ENCODE data around the gene SFT2D2.

Gene SFT2D2

DNA sequence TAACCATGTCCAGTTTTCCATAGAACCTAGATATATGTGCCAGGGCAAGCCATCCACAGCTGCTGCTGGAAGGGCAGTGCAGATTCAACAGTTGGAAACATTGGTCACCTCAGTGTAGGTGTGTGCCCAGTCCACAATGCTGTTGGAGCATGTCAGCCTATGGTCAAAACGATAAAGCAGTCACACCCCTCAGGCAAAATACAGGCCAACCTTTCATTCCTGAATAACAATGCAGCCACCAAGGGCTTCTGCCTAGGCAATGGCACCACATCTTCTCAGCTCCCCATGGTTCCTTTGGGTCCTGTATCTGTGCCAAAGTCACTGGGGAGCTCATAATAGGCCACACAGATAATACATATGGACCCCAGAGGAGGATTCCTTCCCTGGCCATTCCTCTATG, 39.8 kb downstream of the SFT2D2 start:
- Histone ChIP-seq H3K4me3 (ENCODE audit: low read depth in 1 of 2, low read length in 2 of 2) (no peak overlapping the region), H3K27ac (ENCODE audit: low read length) (no peak overlapping the region), H3K9me3 (ENCODE audit: control insufficient read depth in 1 of 2, low read length in 2 of 2) (no peaks in the 10 kb centered on the region), H3K4me1 (ENCODE audit: control insufficient read depth in 1 of 2, insufficient read depth in 2 of 2, low read length in 2 of 2) (peaks cover 0 to 8% of the 10 kb centered on the region in 2 donors), H3K27me3 (ENCODE audit: low read depth, low read length) (no peaks in the 10 kb centered on the region), H3K36me3 (ENCODE audit: control insufficient read depth in 1 of 2, insufficient read depth in 2 of 2, low read length in 2 of 2) (no peaks in the 10 kb centered on the region)

- Histone ChIP-seq H3K27ac (ENCODE audit: low read length) (no peak overlapping the region), H3K9me3 (ENCODE audit: control insufficient read depth in 1 of 2, low read length in 2 of 2) (no peaks in the 10 kb centered on the region), H3K36me3 (ENCODE audit: control insufficient read depth in 1 of 2, insufficient read depth in 2 of 2, low read length in 2 of 2) (no peaks in the 10 kb centered on the region), H3K4me3 (ENCODE audit: low read depth in 1 of 2, low read length in 2 of 2) (no peak overlapping the region), H3K27me3 (ENCODE audit: low read depth, low read length) (no peaks in the 10 kb centered on the region), H3K4me1 (ENCODE audit: control insufficient read depth in 1 of 2, insufficient read depth in 2 of 2, low read length in 2 of 2) (no peaks in the 10 kb centered on the region)
These were observed 40.9 kb downstream of the SFT2D2 start for GRCh38 chr1:168266644-168267186.

GRCh38 chr1:168271636-168272035, 45.8 kb downstream of the SFT2D2 start:
- Histone ChIP-seq H3K4me3 (ENCODE audit: low read depth in 1 of 2, low read length in 2 of 2) (no peak overlapping the region), H3K4me1 (ENCODE audit: control insufficient read depth in 1 of 2, insufficient read depth in 2 of 2, low read length in 2 of 2) (no peaks in the 10 kb centered on the region), H3K36me3 (ENCODE audit: control insufficient read depth in 1 of 2, insufficient read depth in 2 of 2, low read length in 2 of 2) (no peaks in the 10 kb centered on the region), H3K27me3 (ENCODE audit: low read depth, low read length) (no peaks in the 10 kb centered on the region), H3K27ac (ENCODE audit: low read length) (no peak overlapping the region), H3K9me3 (ENCODE audit: control insufficient read depth in 1 of 2, low read length in 2 of 2) (peaks cover 0 to under 1% of the 10 kb centered on the region in 2 donors)

DNA sequence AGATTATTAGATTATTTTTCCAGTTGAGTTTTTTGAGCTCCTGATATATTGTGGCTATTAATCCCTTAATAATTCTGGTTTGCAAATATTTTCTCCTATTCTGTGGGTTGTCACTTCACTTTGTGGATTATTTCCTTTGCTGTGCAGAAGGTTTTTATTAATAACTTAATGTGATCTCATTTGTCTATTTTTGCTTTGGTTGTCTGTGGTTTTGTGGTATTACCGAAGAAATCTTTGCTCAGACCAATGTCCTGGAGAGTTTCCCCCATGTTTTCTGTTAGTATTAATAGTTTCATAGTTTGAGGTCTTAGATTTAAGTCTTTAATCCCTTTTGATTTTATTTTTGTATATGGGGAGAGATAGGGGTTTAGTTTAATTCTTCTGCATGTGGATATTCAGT, 47.8 kb downstream of the SFT2D2 start:
- Histone ChIP-seq H3K9me3 (ENCODE audit: control insufficient read depth in 1 of 2, low read length in 2 of 2) (peaks cover 0 to 7% of the 10 kb centered on the region in 2 donors), H3K27ac (ENCODE audit: low read length) (no peak overlapping the region), H3K4me1 (ENCODE audit: control insufficient read depth in 1 of 2, insufficient read depth in 2 of 2, low read length in 2 of 2) (no peaks in the 10 kb centered on the region), H3K27me3 (ENCODE audit: low read depth, low read length) (no peaks in the 10 kb centered on the region), H3K4me3 (ENCODE audit: low read depth in 1 of 2, low read length in 2 of 2) (no peak overlapping the region), H3K36me3 (ENCODE audit: control insufficient read depth in 1 of 2, insufficient read depth in 2 of 2, low read length in 2 of 2) (no peaks in the 10 kb centered on the region)

GRCh38 chr1:168279253-168279652, 53.4 kb downstream of the SFT2D2 start:
- peaks cover 0 to 7% of the 10 kb centered on the region in 2 donors for H3K9me3 ChIP-seq (ENCODE audit: control insufficient read depth in 1 of 2, low read length in 2 of 2)
- H3K27me3 ChIP-seq (ENCODE audit: low read depth, low read length) = no peaks in the 10 kb centered on the region
- H3K36me3 ChIP-seq (ENCODE audit: control insufficient read depth in 1 of 2, insufficient read depth in 2 of 2, low read length in 2 of 2) = no peaks in the 10 kb centered on the region
- no peak overlapping the region for H3K27ac ChIP-seq (ENCODE audit: low read length)
- no peak overlapping the region for H3K4me3 ChIP-seq (ENCODE audit: low read depth in 1 of 2, low read length in 2 of 2)
- H3K4me1 ChIP-seq (ENCODE audit: control insufficient read depth in 1 of 2, insufficient read depth in 2 of 2, low read length in 2 of 2) = peaks cover 0 to 6% of the 10 kb centered on the region in 2 donors

GRCh38 chr1:168280296-168280927, 54.6 kb downstream of the SFT2D2 start, which contains the start of gene TBX19:
Gene TBX19, plus strand, starts transcription at chr1:168280877. Its CDS starts 214 bp downstream, at chr1:168281091.
- no peaks in the 10 kb centered on the region for H3K36me3 ChIP-seq (ENCODE audit: control insufficient read depth in 1 of 2, insufficient read depth in 2 of 2, low read length in 2 of 2)
- peaks cover 0 to 7% of the 10 kb centered on the region in 2 donors for H3K9me3 ChIP-seq (ENCODE audit: control insufficient read depth in 1 of 2, low read length in 2 of 2)
- peaks cover 0 to 6% of the 10 kb centered on the region in 2 donors for H3K4me1 ChIP-seq (ENCODE audit: control insufficient read depth in 1 of 2, insufficient read depth in 2 of 2, low read length in 2 of 2)
- H3K4me3 ChIP-seq (ENCODE audit: low read depth in 1 of 2, low read length in 2 of 2) = no peak within 1 kb of the TSS
- no peaks in the 10 kb centered on the region for H3K27me3 ChIP-seq (ENCODE audit: low read depth, low read length)
- H3K27ac ChIP-seq (ENCODE audit: low read length) = no peak within 1 kb of the TSS

GRCh38 chr1:168281603-168282325, 56.0 kb downstream of the SFT2D2 start:
- peaks cover 4 to 6% of the 10 kb centered on the region in 2 donors for H3K4me1 ChIP-seq (ENCODE audit: control insufficient read depth in 1 of 2, insufficient read depth in 2 of 2, low read length in 2 of 2)
- H3K27ac ChIP-seq (ENCODE audit: low read length) = no peak overlapping the region
- H3K9me3 ChIP-seq (ENCODE audit: control insufficient read depth in 1 of 2, low read length in 2 of 2) = peaks cover 0 to 6% of the 10 kb centered on the region in 2 donors
- no peaks in the 10 kb centered on the region for H3K27me3 ChIP-seq (ENCODE audit: low read depth, low read length)
- no peaks in the 10 kb centered on the region for H3K36me3 ChIP-seq (ENCODE audit: control insufficient read depth in 1 of 2, insufficient read depth in 2 of 2, low read length in 2 of 2)
- no peak overlapping the region for H3K4me3 ChIP-seq (ENCODE audit: low read depth in 1 of 2, low read length in 2 of 2)

DNA sequence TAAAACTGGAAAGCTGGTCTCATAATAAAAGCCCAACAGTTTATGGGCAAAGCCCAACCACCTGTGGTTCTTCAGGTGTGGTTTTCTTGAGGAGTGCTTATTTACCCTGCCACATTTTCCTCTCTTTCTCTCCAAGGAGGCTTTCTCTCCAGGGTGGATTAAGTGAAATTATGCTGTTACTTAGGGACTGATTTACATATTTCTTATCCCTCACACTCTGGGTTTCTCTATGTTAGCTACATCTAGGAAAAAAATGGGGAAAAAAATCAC, 59.7 kb downstream of the SFT2D2 start:
- no peaks in the 10 kb centered on the region for H3K27me3 ChIP-seq (ENCODE audit: low read depth, low read length)
- H3K4me3 ChIP-seq (ENCODE audit: low read depth in 1 of 2, low read length in 2 of 2) = no peak overlapping the region
- no peak overlapping the region for H3K27ac ChIP-seq (ENCODE audit: low read length)
- H3K36me3 ChIP-seq (ENCODE audit: control insufficient read depth in 1 of 2, insufficient read depth in 2 of 2, low read length in 2 of 2) = no peaks in the 10 kb centered on the region
- no peaks in the 10 kb centered on the region for H3K9me3 ChIP-seq (ENCODE audit: control insufficient read depth in 1 of 2, low read length in 2 of 2)
- peaks cover 0 to 4% of the 10 kb centered on the region in 2 donors for H3K4me1 ChIP-seq (ENCODE audit: control insufficient read depth in 1 of 2, insufficient read depth in 2 of 2, low read length in 2 of 2)

- Histone ChIP-seq H3K4me1 (ENCODE audit: control insufficient read depth in 1 of 2, insufficient read depth in 2 of 2, low read length in 2 of 2) (peaks cover 0 to 4% of the 10 kb centered on the region in 2 donors), H3K9me3 (ENCODE audit: control insufficient read depth in 1 of 2, low read length in 2 of 2) (no peaks in the 10 kb centered on the region), H3K4me3 (ENCODE audit: low read depth in 1 of 2, low read length in 2 of 2) (no peak overlapping the region), H3K27me3 (ENCODE audit: low read depth, low read length) (no peaks in the 10 kb centered on the region), H3K36me3 (ENCODE audit: control insufficient read depth in 1 of 2, insufficient read depth in 2 of 2, low read length in 2 of 2) (no peaks in the 10 kb centered on the region), H3K27ac (ENCODE audit: low read length) (no peak overlapping the region)
These were observed 60.4 kb downstream of the SFT2D2 start for GRCh38 chr1:168285971-168286927.

DNA sequence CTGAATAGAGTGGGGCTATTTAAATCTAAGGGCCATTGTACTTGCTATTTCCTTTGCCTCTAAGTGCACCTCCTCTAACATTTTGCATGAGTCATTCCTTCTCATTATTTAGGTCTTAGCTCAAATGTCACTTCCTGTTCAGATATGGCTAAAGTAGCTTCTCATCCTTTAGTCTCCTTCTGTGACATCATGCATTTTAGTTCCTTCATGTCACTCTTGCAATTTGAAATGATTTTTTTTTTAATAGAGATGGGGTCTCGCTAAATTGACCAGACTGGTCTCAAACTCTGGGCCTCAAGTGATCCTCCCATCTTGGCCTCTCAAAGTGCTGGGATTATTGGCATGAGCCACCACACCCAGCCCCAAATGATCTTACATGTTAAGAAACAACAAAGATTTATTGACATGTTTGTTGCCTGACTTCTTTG, 61.4 kb downstream of the SFT2D2 start:
- no peaks in the 10 kb centered on the region for H3K9me3 ChIP-seq (ENCODE audit: control insufficient read depth in 1 of 2, low read length in 2 of 2)
- H3K27ac ChIP-seq (ENCODE audit: low read length) = no peak overlapping the region
- H3K36me3 ChIP-seq (ENCODE audit: control insufficient read depth in 1 of 2, insufficient read depth in 2 of 2, low read length in 2 of 2) = no peaks in the 10 kb centered on the region
- peaks cover 0 to 4% of the 10 kb centered on the region in 2 donors for H3K4me1 ChIP-seq (ENCODE audit: control insufficient read depth in 1 of 2, insufficient read depth in 2 of 2, low read length in 2 of 2)
- no peak overlapping the region for H3K4me3 ChIP-seq (ENCODE audit: low read depth in 1 of 2, low read length in 2 of 2)
- no peaks in the 10 kb centered on the region for H3K27me3 ChIP-seq (ENCODE audit: low read depth, low read length)

Measured in muscle layer of duodenum (tissue), 2 donors.